HTERT RPE-1 (cell line): ENCODE results near the gene DCTN2.
"Not testable (repeated sequence)": the region's sequence is repeated elsewhere in the genome, so short reads cannot be mapped to it uniquely, and the experiment has no call there.

Source experiments
- in situ Hi-C: fragments of 300-500 bp; cut with MboI; formaldehyde crosslinking; loops from 4 replicates; pipeline ENCODE4 v1.14.3; 2020; ENCODE audit warnings: low sequenced_read_pairs

The DCTN2 gene

DNA sequence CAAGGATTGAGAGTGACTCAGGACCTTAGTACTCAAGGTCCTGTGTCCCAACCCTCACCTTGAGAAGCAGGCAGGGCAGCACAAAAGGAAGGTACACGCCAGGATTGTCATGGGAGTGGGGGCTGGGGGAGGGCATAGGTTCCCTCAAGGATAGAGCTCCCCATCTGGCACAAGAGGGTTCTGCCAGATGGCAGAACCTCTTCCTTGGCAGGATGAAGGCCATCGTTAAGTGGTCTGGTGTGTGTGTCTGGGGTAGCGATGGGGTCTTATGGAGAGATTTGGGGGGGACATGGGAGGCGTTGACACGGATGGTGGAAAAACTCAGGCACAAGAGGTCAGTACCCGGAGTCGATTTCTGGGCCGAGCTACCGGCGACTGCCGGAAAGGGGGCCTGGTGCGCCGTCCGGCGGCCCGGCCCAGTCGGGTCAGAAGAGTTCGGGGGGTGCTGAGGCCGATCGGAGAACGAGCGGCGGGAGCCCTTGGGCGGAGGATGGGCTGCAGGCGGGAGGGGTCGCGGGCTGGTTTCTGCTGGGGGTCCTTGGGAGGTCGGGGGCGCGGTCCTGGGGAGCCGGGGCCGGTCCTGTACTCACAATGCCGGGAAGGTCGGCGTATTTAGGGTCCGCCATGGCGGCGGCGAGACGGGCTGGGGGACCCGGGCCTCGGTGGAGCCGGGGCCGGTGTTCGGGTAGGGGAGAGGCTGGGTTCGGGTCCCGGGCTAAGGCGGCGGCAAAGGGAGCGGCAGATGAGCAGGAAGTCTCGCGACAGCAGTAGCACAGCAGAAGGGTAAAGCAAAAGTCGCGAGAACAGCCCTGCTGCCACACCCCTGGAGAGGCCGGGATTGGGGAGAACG is at the start of gene DCTN2:
TSS of gene DCTN2 (minus strand) at position 755 of the 850 bp plus-strand sequence. CDS start at position 626, 129 bp downstream.
- in situ Hi-C loops, result no loop called here

DNA sequence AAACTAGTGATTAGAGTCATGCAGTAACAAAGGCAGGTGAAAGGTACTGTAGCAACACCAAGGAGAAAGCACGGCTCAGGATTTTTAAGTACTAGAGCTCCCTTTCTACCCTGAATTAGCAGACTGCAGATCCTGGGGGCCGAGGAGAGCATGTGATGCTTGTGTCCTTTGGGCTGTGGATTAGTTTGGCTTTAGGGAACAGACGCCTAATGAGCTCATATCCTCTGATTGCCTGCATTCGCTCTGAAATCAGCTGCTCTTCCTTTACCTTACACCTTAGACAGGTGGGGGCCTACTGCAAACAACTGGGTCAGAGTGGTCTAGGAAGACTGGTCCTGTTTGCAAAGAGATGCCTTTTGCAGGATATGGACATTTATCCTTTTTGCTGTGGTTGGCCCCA is 46.2 kb upstream of the DCTN2 start:
- in situ Hi-C loops, result no loop called here

DNA sequence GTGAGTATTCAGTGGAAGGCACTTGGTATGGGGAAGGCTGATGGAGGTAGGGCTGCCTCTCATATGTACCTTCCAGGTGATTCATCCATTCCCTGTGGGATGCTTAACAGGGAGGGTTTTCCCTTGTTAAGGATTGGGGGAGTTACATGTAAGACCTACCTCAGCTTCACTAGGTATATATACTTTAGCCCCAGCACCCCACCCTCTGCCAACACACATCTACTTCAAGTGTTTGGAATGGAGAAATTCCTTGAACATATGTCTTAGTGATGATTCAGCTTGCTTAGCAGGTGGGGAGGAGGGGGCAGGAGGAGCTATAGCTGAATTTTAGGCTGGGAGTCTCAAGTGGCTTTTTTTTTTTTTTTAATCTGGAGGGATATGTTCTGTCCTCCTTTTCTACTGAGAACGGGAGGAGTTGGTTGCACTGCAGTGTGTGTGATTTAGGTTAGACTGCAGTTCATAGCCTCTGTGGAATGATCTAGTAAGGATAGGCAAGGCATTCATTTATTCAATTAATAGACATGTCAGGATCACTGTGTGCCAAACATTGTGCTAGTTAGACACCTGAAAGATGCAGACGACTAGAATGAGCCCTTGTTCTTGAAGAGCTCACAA is 45.7 kb upstream of the DCTN2 start:
- in situ Hi-C loops, result no loop called here

DNA sequence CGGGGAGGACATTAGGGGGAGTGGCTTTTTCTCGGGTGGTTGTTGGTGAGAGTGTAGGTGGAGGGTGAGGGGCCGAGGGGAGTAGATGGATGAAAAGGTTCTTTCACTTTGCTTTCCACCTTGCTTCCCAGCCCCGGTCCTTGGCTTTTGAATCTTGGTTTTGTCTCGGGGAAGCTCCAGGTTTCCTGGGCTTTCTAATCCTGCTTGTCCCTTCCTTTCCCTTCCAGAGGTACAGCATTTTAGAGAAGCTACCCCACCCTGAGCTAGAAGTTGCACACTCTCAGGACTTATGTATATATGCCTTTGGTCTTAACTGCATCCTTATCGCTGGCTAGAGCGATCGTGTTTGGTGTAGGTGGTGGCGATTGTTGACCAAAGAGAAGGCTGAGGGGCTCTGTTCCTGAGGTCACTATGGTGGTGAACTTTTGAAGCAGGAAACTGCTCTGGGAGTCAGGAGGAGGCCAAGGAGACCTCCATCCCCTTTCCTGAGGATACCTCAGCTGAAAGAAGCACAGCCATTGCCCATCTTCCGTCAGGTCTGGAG is 44.9 kb upstream of the DCTN2 start:
- in situ Hi-C loops, result no loop called here

DNA sequence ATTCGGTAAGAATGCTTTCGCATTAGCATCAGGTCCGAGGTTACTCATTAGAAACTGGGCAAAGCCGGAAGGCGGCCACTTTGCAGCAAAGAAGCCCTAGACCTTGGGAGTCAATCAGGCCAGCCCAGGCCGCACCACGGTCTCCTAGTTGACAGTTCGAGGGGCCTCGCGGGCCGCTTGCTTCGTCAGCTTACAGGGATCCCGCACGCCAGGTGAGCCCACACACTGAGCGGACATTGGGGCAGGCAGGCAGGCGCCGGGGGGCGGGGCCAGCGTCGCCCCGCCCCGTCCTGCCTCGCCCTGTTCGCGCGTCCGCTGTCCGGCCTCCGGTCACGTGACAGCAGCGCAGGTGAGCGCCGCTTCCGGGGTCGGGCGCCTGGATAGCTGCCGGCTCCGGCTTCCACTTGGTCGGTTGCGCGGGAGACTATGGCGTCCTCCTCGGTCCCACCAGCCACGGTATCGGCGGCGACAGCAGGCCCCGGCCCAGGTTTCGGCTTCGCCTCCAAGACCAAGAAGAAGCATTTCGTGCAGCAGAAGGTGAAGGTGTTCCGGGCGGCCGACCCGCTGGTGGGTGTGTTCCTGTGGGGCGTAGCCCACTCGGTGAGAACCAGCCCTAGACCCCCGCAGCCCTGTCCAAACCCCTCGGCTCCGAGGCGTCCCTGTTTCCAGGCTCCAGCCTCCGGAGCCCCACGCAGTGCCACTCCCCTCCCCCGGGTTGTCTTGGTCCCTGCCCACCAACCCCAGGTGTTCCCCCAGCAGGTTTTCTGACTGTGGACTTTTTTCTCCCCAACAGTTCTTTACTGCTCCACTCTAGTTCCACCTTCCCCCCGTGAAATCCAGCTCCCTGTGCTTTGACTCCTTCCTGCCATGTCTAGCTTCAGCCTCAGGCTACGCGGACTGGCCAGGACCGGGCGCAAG is 44.1 kb upstream of the DCTN2 start, which contains the start of gene PIP4K2C:
TSS of gene PIP4K2C (plus strand) at position 329 of the 918 bp plus-strand sequence. CDS start at position 427, 98 bp downstream.
- in situ Hi-C loops, result no loop called here

DNA sequence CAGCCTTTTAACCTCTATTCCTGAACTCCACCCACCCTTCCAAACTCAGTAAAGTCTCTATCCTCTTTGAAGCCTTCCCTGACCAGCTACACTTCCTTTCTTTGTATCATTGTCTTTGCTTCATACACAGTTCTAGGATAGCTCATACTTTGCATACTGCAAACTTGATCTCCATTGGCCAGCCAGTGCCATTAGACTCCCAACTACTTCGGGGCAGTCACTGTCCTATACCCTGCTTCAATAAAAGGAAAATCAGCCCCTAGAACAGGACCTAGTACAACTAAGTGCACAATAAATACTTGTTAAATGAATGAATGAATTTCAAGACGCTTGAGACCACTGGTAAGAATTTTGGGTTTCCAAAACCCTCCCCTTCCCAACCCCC is 43.5 kb upstream of the DCTN2 start:
- in situ Hi-C loops, result no loop called here

DNA sequence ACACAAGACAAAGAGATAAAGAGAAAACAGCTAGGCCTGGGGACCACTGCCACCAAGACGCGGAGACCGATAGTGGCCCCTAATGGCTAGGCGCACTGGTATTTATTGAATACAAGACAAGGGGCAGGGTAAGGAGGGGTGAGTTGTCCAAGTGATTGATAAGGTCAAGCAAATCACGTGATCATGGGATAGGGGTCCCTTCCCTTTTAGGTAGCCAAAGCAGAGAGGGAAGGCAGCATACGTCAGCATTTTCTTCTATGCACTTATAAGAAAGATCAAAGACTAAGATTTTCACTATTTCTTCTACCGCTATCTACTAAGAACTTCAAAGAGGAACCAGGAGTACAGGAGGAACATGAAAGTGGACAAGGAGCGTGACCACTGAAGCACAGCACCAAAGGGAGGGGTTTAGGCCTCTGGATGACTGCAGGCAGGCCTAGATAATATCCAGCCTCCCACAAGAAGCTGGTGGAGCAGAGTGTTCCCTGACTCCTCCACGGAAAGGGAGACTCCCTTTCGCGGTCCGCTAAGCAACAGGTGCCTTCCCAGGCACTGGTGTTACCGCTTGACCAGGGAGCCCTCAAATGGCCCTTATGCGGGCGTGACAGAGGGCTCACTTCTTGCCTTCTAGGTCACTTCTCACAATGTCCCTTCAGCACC is 42.1 kb upstream of the DCTN2 start:
- in situ Hi-C loops, result not testable (repeated sequence)

DNA sequence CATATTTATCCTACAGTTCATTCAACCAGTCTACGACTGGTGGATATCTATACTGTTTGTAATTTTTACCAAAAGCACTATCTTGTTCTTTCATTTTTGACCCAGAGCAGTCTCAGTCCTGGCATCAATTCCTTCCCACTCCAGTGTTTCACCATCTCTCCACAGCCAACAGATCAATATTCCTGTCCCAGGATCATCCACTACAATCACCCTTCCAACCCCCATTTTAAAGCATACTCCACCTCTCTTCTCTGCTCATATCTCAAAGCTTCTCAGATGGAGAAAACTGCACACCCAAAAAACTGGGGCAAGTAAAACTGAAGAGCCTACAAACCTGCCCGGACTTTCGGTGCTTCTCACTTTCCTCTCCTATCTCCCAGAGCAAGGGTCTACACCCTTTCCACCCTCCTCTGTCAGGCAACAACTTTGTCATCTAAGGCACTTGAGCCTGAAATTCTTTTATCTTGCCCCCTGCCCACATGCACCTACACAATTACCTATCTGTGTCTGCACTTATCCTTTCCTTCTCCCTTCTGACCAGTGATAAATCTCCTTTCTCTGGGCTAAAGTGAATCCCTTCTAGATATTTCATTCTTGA is 39.9 kb upstream of the DCTN2 start:
- in situ Hi-C loops, result no loop called here

DNA sequence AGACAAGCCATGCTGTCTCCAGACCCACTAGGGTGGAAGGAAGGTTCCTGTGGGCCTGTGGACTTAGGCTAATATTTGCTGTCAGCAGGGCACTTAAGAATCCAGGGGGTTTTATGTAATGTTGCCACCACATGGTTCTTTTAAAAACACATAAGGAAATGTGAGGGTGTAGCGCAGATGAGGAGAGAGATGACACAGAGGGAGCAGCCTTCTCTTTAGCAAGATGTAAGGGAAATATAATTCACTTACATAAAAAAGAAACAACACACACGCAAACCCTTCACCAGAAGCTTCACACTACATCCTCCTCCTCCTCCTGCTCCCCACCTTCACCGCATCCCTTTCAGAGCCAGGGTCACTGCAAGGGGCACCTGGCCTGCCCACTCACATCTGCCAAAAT is 39.1 kb upstream of the DCTN2 start:
- in situ Hi-C loops, result no loop called here

DNA sequence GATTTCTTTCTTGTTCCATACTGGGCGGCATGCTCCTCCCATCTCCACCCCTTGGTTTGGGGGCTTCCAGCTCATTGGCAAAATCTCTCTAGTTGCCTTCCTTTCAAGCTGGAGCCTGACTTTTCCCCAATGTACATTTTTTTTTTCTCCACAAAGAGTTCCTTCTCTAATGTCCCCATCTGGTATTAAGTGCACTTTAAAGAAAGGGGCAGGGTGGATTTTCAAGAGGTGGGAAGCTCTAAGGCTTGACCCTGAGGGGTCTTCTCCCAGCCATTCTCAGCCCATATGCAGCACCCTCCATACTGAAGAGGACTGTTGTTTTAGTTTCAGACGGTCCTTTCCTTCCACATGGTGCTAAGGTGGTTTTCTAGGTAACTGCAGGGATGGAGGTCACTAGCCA is 38.2 kb upstream of the DCTN2 start:
- in situ Hi-C loops, result no loop called here

DNA sequence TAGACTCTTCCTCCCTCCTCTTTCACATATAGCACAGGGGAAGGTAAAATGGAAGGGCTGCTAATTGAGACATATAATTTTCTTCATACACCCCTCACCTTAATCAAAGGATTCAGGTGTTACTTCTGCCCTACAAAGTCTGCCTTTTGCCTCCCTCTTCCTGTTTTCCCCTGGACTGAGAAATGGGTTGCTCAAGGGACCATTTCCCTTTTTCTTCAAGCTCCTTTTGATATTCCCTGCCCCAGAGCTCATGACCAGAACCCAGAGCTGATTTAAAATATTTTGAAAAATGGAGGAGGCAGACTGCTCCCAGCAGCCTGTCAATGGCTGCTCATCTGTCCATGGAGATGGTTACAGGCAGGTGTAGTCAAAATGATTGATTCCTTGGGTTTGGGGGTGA is 37.7 kb upstream of the DCTN2 start:
- in situ Hi-C loops, result no loop called here

DNA sequence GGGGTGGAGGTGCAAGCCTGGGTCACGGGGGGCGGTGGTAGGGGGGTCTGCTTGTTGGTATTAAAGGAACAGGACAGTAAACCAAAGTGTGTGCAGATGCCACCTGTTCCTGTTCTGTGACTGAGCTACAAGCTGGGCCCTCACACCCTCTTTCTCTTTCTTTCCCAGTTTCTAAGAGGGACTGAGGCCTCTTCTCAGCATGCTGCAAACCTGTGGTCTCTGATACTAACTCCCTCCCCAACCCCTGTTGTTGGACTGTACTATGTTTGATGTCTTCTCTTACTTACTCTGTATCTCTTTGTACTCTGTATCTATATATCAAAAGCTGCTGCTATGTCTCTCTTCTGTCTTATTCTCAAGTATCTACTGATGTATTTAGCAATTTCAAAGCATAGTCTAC is 37.1 kb upstream of the DCTN2 start:
- in situ Hi-C loops, result no loop called here

DNA sequence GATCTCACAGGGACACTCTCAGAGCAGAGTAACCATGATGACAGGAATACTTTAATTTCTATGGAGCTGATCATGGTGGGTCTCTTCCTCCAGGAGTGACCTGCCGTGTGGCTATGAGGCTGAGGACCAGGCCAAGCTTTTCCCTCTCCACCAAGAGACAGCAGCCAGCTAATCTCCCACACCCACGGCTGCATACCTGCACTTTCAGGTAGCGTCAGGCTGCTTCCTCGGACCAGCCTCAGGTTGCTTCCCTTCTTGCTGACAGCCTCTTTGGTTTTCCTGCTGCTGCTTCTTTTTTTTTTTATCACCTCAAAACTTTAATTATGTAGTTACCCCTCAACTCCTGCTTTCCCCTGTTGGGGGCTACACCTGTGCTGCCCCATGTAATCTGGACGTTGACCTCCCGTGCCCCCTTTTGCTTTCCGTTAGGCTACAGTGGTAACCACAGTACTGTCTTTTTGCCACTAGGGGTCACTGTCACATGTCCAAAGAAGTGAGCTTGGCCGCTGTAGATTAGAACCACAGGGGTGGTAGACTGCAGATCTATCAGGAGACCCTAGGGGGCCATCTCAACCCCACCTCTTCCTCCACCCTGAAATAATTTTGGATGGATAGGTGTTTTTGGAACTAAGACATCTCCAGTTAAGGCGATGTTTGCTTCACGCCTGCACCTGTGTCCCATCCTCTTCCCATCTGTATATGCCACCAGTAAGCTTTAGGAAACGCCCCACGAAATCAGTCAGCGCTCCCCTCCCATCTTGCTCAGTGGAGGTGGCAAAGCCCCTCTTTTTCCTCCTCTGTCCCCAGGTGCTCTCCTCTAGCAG is 36.2 kb upstream of the DCTN2 start:
- in situ Hi-C loops, result no loop called here

DNA sequence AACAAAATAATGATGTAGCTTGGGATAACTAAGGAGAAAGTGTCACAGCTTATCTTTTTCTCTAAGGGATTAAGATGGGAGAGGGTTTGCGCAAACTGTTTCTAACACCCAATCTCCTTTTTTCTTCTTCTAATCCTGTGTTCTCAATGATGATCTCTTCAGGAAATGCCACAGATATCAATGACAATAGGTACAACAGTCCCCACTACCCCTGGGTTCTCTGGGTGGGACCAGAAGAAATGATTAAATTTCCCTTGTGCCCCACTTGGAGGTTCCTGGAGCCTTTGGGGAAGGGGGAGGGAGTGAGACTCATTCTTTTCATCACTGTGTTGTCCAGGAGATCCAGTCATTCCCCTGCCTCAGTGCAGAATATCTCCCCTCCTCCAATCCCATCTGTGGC is 35.4 kb upstream of the DCTN2 start:
- in situ Hi-C loops, result no loop called here

DNA sequence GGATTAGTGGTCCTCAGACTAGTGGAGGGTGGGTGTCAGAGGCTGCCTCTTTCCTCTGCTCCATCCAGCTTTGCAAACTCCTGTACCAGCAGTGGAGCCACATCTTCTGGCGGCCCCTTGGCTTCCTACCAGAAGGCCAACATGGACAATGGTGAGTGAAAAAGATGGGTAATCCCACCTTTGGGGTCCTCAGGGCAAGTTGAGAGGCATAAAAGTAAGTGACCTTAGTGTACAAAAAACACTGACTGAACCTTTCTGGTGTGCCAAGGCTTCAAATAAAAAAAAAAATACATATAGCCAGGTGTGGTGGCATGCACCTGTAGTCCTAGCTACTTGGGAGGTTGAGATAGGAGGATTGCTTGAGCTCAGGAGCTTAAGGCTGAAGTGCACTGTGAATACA is 34.8 kb upstream of the DCTN2 start:
- in situ Hi-C loops, result no loop called here

DNA sequence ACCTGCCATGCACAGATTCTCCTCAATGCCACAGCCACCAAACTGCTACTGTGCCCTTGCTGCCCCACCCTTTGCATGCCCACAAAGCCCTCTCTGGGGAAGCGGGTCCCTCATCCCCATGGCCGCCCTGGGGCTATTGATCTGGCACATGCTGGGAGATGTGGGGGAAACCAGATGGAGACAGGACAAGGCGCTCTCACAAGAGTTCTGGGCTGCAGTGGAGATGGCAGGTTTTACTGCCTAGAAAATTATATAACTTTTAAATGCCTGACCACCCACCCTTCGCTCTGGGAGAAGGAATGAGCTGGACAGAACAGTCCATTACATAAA is 33.4 kb upstream of the DCTN2 start:
- in situ Hi-C loops, result no loop called here

DNA sequence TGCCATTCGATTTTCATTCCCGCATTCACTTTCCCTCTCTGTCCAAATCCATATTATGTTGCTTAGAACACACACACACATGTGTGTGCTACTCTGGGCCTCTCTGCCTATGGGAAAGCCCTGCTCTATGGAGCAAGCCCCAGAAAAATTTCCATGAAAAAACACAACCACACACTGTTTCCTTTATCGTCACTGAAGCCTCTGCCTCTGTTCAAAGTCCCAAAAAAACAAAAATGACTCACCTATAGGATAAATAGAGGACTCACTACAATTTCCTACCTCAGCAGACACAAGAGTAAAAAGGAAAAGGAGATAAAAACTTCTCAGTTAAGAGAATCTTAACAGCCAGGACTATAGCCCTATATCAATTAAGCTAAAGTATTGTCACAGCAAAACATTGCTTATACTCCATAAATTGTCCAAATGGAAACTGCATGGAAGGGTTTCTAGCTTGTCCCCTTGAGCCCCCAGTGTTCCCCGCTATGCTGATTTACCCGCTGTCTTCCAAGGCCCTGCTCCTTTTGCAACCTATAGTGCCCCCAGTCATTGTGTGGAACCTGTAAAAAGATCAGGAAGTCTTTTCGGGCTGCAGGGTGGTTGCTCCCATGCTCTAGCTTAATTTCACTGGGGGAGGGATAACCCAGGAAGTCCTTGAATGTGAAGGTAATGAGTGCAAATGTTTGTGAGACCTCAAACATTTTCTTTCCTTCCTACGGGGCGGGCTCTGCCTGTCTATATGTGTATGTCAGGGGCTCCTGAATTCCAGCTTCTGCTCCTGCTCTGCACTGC is 32.9 kb upstream of the DCTN2 start:
- in situ Hi-C loops, result no loop called here

DNA sequence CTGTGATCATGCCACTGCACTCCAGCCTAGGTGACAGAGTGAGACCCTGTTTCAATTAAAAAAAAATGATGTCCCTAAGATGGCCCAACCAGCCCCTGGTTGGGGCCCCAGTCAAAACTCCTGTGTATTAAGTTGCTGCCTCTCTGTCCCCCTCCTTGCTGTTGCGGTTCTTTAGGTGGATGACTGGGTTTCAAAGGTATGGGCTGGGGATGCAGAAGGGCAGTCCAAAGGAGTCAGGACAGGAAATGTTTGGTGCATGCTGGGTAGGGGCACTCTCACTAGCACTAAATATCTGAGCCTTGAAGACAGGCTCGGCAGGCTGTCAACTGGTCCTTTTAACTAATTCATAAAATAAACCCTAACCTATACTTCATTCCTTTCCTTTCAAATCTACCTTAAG is 32.0 kb upstream of the DCTN2 start:
- in situ Hi-C loops, result no loop called here
